T-cell (primary cell): ENCODE data around the gene KRT77. TPM values are rescaled to one million over a fixed set of nuclear protein-coding genes. Genes with fewer than 3 reads are reported as not detected.

Source experiments
- ATAC-seq, 4 experiments: fragments of 200-7000 bp in 3 of 4; fragments of 150-1000 bp in 1 of 4; cut with Tn5 transposase; replicated peaks in 1 of 4; 1 replicate in 3 of 4; 2 replicates in 1 of 4; pipeline ENCODE4 v1.10.0; 2021; ENCODE audit warnings: moderate library complexity in 3 of 4, mild to moderate bottlenecking in 2 of 4, moderate number of reproducible peaks in 1 of 4
- CTCF ChIA-PET, 2 donors: fragments of 300-600 bp; sonication (Branson Sonifier 250); formaldehyde crosslinking; loops; one replicate each; lab custom pipeline; 2022; ENCODE audit warnings: antibody characterized with exemption in 2 of 2; lab: Charles Lee
- POLR2A ChIA-PET, 2 donors: fragments of 300-600 bp; sonication (Branson Sonifier 250); formaldehyde crosslinking; loops; one replicate each; lab custom pipeline; 2022; ENCODE audit warnings: antibody characterized with exemption in 2 of 2; lab: Charles Lee
- DNase-seq, 35 experiments: peaks; one replicate each; pipeline versions ENCODE4 v3.0.0 to v3.0.0-alpha.2; 2013 to 2023
- H3K27ac ChIP-seq: one replicate; pipeline ENCODE4 v1.5.1; 2013; ENCODE audit warnings: low read length
- H3K27me3 ChIP-seq, 2 experiments: replicated peaks in 1 of 2; 1 replicate in 1 of 2; 2 replicates in 1 of 2; pipeline versions ENCODE4 v1.6.1 to v1.7.0; 2013; ENCODE audit warnings: low read length in 1 of 2, mixed read lengths in 1 of 2; ENCODE audit not compliant: control insufficient read depth in 2 of 2, insufficient read depth in 2 of 2; ENCODE audit errors: extremely low read depth in 1 of 2
- H3K36me3 ChIP-seq, 2 donors: 1 replicate in 1 of 2; 2 replicates in 1 of 2; pipeline versions ENCODE4 v1.6.1 to v1.7.0; 2013; ENCODE audit warnings: low read length in 1 of 2; ENCODE audit not compliant: control insufficient read depth in 2 of 2, insufficient read depth in 1 of 2; ENCODE audit errors: extremely low read depth in 1 of 2
- H3K4me1 ChIP-seq, 2 experiments: 1 replicate in 1 of 2; 2 replicates in 1 of 2; pipeline versions ENCODE4 v1.6.1 to v1.7.0; 2013; ENCODE audit warnings: low read length in 2 of 2, mixed read lengths in 1 of 2; ENCODE audit not compliant: insufficient read depth in 2 of 2, control insufficient read depth in 1 of 2; ENCODE audit errors: extremely low read depth in 1 of 2
- H3K4me3 ChIP-seq, 2 donors: 1 replicate in 1 of 2; 2 replicates in 1 of 2; pipeline versions ENCODE4 v1.5.1 to v1.7.0; 2013; ENCODE audit warnings: mild to moderate bottlenecking in 2 of 2, low read length in 1 of 2, moderate library complexity in 1 of 2; ENCODE audit not compliant: control insufficient read depth in 1 of 2; ENCODE audit errors: extremely low read depth in 1 of 2
- H3K9me3 ChIP-seq: 2 replicates; pipeline ENCODE4 v1.7.0; 2013
- H3K27ac Mint-ChIP-seq, 2 donors: one replicate each; pipeline ENCODE4 v1.8.0; 2020 to 2021; ENCODE audit warnings: mild to moderate bottlenecking in 2 of 2, mixed read lengths in 2 of 2
- H3K27me3 Mint-ChIP-seq, 2 donors: one replicate each; pipeline ENCODE4 v1.8.0; 2021 to 2022; ENCODE audit warnings: mixed read lengths in 2 of 2
- H3K36me3 Mint-ChIP-seq: one replicate; pipeline ENCODE4 v1.8.0; 2021; ENCODE audit warnings: mixed read lengths
- H3K4me1 Mint-ChIP-seq, 3 donors: one replicate each; pipeline ENCODE4 v1.8.0; 2020 to 2022; ENCODE audit warnings: mixed read lengths in 3 of 3, mild to moderate bottlenecking in 1 of 3
- H3K4me3 Mint-ChIP-seq, 3 donors: one replicate each; pipeline ENCODE4 v1.8.0; 2020 to 2022; ENCODE audit warnings: mild to moderate bottlenecking in 3 of 3, mixed read lengths in 3 of 3, moderate library complexity in 3 of 3
- H3K9me3 Mint-ChIP-seq, 3 donors: one replicate each; pipeline ENCODE4 v1.8.0; 2020 to 2022; ENCODE audit warnings: mixed read lengths in 3 of 3
- WGBS: methylation state at CpG from one replicate; pipeline ENCODE4 v1.1.5; 2013; ENCODE audit warnings: missing lambda C conversion rate; ENCODE audit not compliant: insufficient coverage; 5-methylcytosine and 5-hydroxymethylcytosine counted together
- total RNA-seq, 35 experiments: library from RNA in 6 of 35; stranded (reverse) in 6 of 35; fragments of 120-200 nt in 1 of 35; gene quantifications; one replicate each; pipeline versions ENCODE4 v1.2.1 to v1.2.4 and lab custom pipeline; 2013 to 2026

Gene KRT77
- total RNA-seq, 5 donors from 2014 or later (not counting 1 experiment from before 2014, with no cell fraction given) = not detected

- Mint-ChIP-seq H3K27ac (no peak overlapping the region), H3K4me1 (peaks cover 32 to 37% (median 34%) of the 10 kb centered on the region in 3 donors), H3K27me3 (peaks cover 17 to 32% of the 10 kb centered on the region in 2 donors), H3K9me3 (no peaks in the 10 kb centered on the region), H3K4me3 (no peak overlapping the region), H3K36me3 (no peaks in the 10 kb centered on the region)
- Histone ChIP-seq H3K27me3 (peaks cover 0 to 27% of the 10 kb centered on the region in 2 experiments), H3K9me3 (no peaks in the 10 kb centered on the region), H3K36me3 (no peaks in the 10 kb centered on the region), H3K4me1 (peaks cover 12 to 25% of the 10 kb centered on the region in 2 experiments), H3K4me3 (no peak overlapping the region), H3K27ac (no peak overlapping the region)
- ChIA-PET CTCF (interaction anchor here (0.6 to 1.1 kb wide), 3 partner anchors 160 to 313 kb away, joined by 3 to 14 read pairs (median 3); no protein-coding TSS in a partner anchor), POLR2A (no interaction called here)
- no peak for ATAC-seq
- DNase-seq = no peak
- no CpG with 5 or more reads among the region's 1 CpG for WGBS
Observed at GRCh38 chr12:52710730-52711129, 7.4 kb upstream of the KRT77 start.

GRCh38 chr12:52708010-52708409 is 4.7 kb upstream of the KRT77 start:
- H3K27ac Mint-ChIP-seq = peak overlapping the region; percentile 54 to 63
- peaks cover 8 to 12% of the 10 kb centered on the region in 2 experiments for H3K4me1 ChIP-seq
- H3K36me3 Mint-ChIP-seq = no peaks in the 10 kb centered on the region
- peaks cover 5 to 10% of the 10 kb centered on the region in 2 donors for H3K27me3 Mint-ChIP-seq
- WGBS = no CpG with 5 or more reads among the region's 4 CpGs
- no peak overlapping the region for H3K27ac ChIP-seq
- ATAC-seq (peak; percentile 68 to 92 (median 87)), DNase-seq (peak in 7 of 35 experiments; percentile 10 to 42 (median 21))
- peaks cover 0 to 7% of the 10 kb centered on the region in 2 experiments for H3K27me3 ChIP-seq
- H3K9me3 Mint-ChIP-seq = no peaks in the 10 kb centered on the region
- POLR2A ChIA-PET = no interaction called here
- H3K4me3 ChIP-seq = no peak overlapping the region
- H3K9me3 ChIP-seq = no peaks in the 10 kb centered on the region
- H3K36me3 ChIP-seq = no peaks in the 10 kb centered on the region
- H3K4me3 Mint-ChIP-seq = peak overlapping the region in 1 of 3 donors; percentile 24
- CTCF ChIA-PET = interaction anchor here in 1 of 2 donors (0.7 kb wide), 1 partner anchor 97 kb away, joined by 3 read pairs; no protein-coding TSS in a partner anchor
- peaks cover 19 to 24% (median 22%) of the 10 kb centered on the region in 3 donors for H3K4me1 Mint-ChIP-seq

GRCh38 chr12:52704464-52704863 is 1.1 kb upstream of the KRT77 start:
- ATAC-seq (no peak), DNase-seq (no peak)
- Mint-ChIP-seq H3K4me1 (peaks cover 16 to 24% (median 22%) of the 10 kb centered on the region in 3 donors), H3K36me3 (no peaks in the 10 kb centered on the region), H3K27me3 (peaks cover 8 to 9% of the 10 kb centered on the region in 2 donors), H3K27ac (no peak overlapping the region), H3K4me3 (no peak overlapping the region), H3K9me3 (no peaks in the 10 kb centered on the region)
- ChIA-PET POLR2A (no interaction called here), CTCF (no interaction called here)
- Histone ChIP-seq H3K36me3 (no peaks in the 10 kb centered on the region), H3K9me3 (no peaks in the 10 kb centered on the region), H3K27ac (no peak overlapping the region), H3K27me3 (peaks cover 0 to 18% of the 10 kb centered on the region in 2 experiments), H3K4me1 (peaks cover 8 to 12% of the 10 kb centered on the region in 2 experiments), H3K4me3 (no peak overlapping the region)
- WGBS = 100% methylated on average over 2 of the region's 7 CpGs

- Mint-ChIP-seq H3K9me3 (no peaks in the 10 kb centered on the region), H3K4me3 (no peak overlapping the region), H3K27ac (no peak overlapping the region), H3K27me3 (peaks cover 8 to 9% of the 10 kb centered on the region in 2 donors), H3K36me3 (no peaks in the 10 kb centered on the region), H3K4me1 (peaks cover 16 to 22% (median 19%) of the 10 kb centered on the region in 3 donors)
- Histone ChIP-seq H3K4me3 (no peak overlapping the region), H3K4me1 (peaks cover 8 to 10% of the 10 kb centered on the region in 2 experiments), H3K9me3 (no peaks in the 10 kb centered on the region), H3K27ac (no peak overlapping the region), H3K27me3 (peaks cover 0 to 22% of the 10 kb centered on the region in 2 experiments), H3K36me3 (no peaks in the 10 kb centered on the region)
- DNase-seq = no peak
- ChIA-PET POLR2A (no interaction called here), CTCF (no interaction called here)
- no CpG with 5 or more reads among the region's 1 CpG for WGBS
- ATAC-seq = no peak
Observed at GRCh38 chr12:52703878-52704277, 554 bp upstream of the KRT77 start.

- H3K27ac Mint-ChIP-seq = no peak overlapping the region
Observed at GRCh38 chr12:52702338-52702737, 986 bp downstream of the KRT77 start.

GRCh38 chr12:52701281-52701680 is 2.0 kb downstream of the KRT77 start:
- no peaks in the 10 kb centered on the region for H3K9me3 Mint-ChIP-seq
- H3K27ac Mint-ChIP-seq = peak overlapping the region in 1 of 2 donors; percentile 25
- Histone ChIP-seq H3K4me3 (no peak overlapping the region), H3K4me1 (no peaks in the 10 kb centered on the region), H3K27me3 (peaks cover 0 to 25% of the 10 kb centered on the region in 2 experiments), H3K9me3 (no peaks in the 10 kb centered on the region), H3K36me3 (no peaks in the 10 kb centered on the region), H3K27ac (no peak overlapping the region)
- DNase-seq (no peak), ATAC-seq (no peak)
- WGBS = 78% methylated on average over 10 of the region's 12 CpGs
- CTCF ChIA-PET = no interaction called here
- H3K36me3 Mint-ChIP-seq = no peaks in the 10 kb centered on the region
- no peak overlapping the region for H3K4me3 Mint-ChIP-seq
- peaks cover 0 to 8% (median 0%) of the 10 kb centered on the region in 3 donors for H3K4me1 Mint-ChIP-seq
- POLR2A ChIA-PET = no interaction called here
- H3K27me3 Mint-ChIP-seq = peaks cover 10 to 12% of the 10 kb centered on the region in 2 donors

More at GRCh38 chr12:52702338-52702737, 986 bp downstream of the KRT77 start:
- H3K27ac ChIP-seq = no peak overlapping the region
- DNase-seq (no peak), ATAC-seq (no peak)
- no peaks in the 10 kb centered on the region for H3K36me3 Mint-ChIP-seq
- no peaks in the 10 kb centered on the region for H3K4me1 ChIP-seq
- H3K4me3 ChIP-seq = no peak overlapping the region
- peaks cover 0 to 25% of the 10 kb centered on the region in 2 experiments for H3K27me3 ChIP-seq
- H3K4me3 Mint-ChIP-seq = no peak overlapping the region
- ChIA-PET POLR2A (no interaction called here), CTCF (no interaction called here)
- WGBS = 88% methylated on average over 2 of the region's 2 CpGs
- peaks cover 8 to 12% of the 10 kb centered on the region in 2 donors for H3K27me3 Mint-ChIP-seq
- H3K4me1 Mint-ChIP-seq = peaks cover 3 to 12% (median 3%) of the 10 kb centered on the region in 3 donors
- no peaks in the 10 kb centered on the region for H3K36me3 ChIP-seq
- H3K9me3 ChIP-seq = no peaks in the 10 kb centered on the region
- no peaks in the 10 kb centered on the region for H3K9me3 Mint-ChIP-seq
